NCI-H526 (cell line): ENCODE measurements around the gene ADSS2.
A peak's percentile ranks its signal among the peaks of the same experiment; 100 is the strongest.

Source experiments
- DNase-seq, 2 experiments: peaks; one replicate each; lab custom pipeline; 2025; lab: John Stamatoyannopoulos, UW

ADSS2 gene

GRCh38 chr1:244445320-244446181, 6.2 kb downstream of the ADSS2 start:
- peak; percentile 11 to 32 for DNase-seq

- peak; percentile 94 to 96 for DNase-seq
These were observed 6.9 kb downstream of the ADSS2 start for GRCh38 chr1:244444854-244445253.

GRCh38 chr1:244442850-244443249, 8.9 kb downstream of the ADSS2 start:
- no peak for DNase-seq

GRCh38 chr1:244439391-244440032, 12.2 kb downstream of the ADSS2 start:
- DNase-seq = no peak

- DNase-seq = no peak
These were observed 14.6 kb downstream of the ADSS2 start for GRCh38 chr1:244437086-244437468.

- DNase-seq = no peak
These were observed 15.2 kb downstream of the ADSS2 start for GRCh38 chr1:244436336-244437085.

GRCh38 chr1:244435562-244436205, 16.0 kb downstream of the ADSS2 start:
- no peak for DNase-seq

GRCh38 chr1:244431166-244431565, 20.5 kb downstream of the ADSS2 start:
- DNase-seq = no peak

GRCh38 chr1:244429818-244430217, 21.9 kb downstream of the ADSS2 start:
- no peak for DNase-seq

- no peak for DNase-seq
These were observed 24.1 kb downstream of the ADSS2 start for GRCh38 chr1:244427647-244428046.

GRCh38 chr1:244424649-244425334, 26.9 kb downstream of the ADSS2 start:
- DNase-seq = no peak

- no peak for DNase-seq
These were observed 29.5 kb downstream of the ADSS2 start for GRCh38 chr1:244422174-244422573.

- no peak for DNase-seq
These were observed 32.7 kb downstream of the ADSS2 start for GRCh38 chr1:244419024-244419423.

GRCh38 chr1:244414543-244414942, 37.2 kb downstream of the ADSS2 start:
- DNase-seq = no peak

- DNase-seq = no peak
These were observed 38.0 kb downstream of the ADSS2 start for GRCh38 chr1:244413736-244414135.

GRCh38 chr1:244412176-244412575, 39.5 kb downstream of the ADSS2 start:
- no peak for DNase-seq

- no peak for DNase-seq
These were observed 42.0 kb downstream of the ADSS2 start for GRCh38 chr1:244409701-244410100.

GRCh38 chr1:244406337-244406736, 45.4 kb downstream of the ADSS2 start:
- no peak for DNase-seq

- no peak for DNase-seq
These were observed 45.9 kb downstream of the ADSS2 start for GRCh38 chr1:244405856-244406255.

GRCh38 chr1:244403431-244403830, 48.3 kb downstream of the ADSS2 start:
- no peak for DNase-seq

GRCh38 chr1:244400974-244401373, 50.7 kb downstream of the ADSS2 start:
- no peak for DNase-seq

- DNase-seq = no peak
These were observed 54.6 kb downstream of the ADSS2 start for GRCh38 chr1:244397131-244397530.
